Prostate gland (tissue), 2 donors: ENCODE data around the gene ZDHHC15.
"Not testable (repeated sequence)": the region's sequence is repeated elsewhere in the genome, so short reads cannot be mapped to it uniquely, and the experiment has no call there.

ENCODE experiments used
- CTCF ChIP-seq, 4 experiments: fragments of 200-600 bp in 2 of 4; fragments of 450-650 bp in 2 of 4; sonication (generic) in 2 of 4; IDR thresholded peaks; 1 replicate in 3 of 4; 2 replicates in 1 of 4; pipeline ENCODE4 v1.5.1; 2016 to 2019; ENCODE audit warnings: antibody characterized with exemption in 4 of 4, mild to moderate bottlenecking in 2 of 4, moderate library complexity in 2 of 4
- POLR2A ChIP-seq: fragments of 450-650 bp; IDR thresholded peaks from one replicate; pipeline ENCODE4 v1.6.1; 2016; ENCODE audit warnings: antibody characterized with exemption, mild to moderate bottlenecking
- POLR2AphosphoS5 ChIP-seq: sonication (generic); formaldehyde crosslinking; IDR thresholded peaks from one replicate; pipeline ENCODE4 v1.6.1; 2017; ENCODE audit warnings: antibody characterized with exemption

GRCh38 chrX:75348601-75349000 is 174.2 kb downstream of the ZDHHC15 start:
- TF ChIP-seq CTCF (IDR thresholded peaks at IDR 0.05); POLR2A; POLR2AphosphoS5: not testable (repeated sequence)
